ENCODE measurements around the gene MTREX.
A peak's percentile ranks its signal among the peaks of the same experiment; 100 is the strongest.

MTREX gene

DNA sequence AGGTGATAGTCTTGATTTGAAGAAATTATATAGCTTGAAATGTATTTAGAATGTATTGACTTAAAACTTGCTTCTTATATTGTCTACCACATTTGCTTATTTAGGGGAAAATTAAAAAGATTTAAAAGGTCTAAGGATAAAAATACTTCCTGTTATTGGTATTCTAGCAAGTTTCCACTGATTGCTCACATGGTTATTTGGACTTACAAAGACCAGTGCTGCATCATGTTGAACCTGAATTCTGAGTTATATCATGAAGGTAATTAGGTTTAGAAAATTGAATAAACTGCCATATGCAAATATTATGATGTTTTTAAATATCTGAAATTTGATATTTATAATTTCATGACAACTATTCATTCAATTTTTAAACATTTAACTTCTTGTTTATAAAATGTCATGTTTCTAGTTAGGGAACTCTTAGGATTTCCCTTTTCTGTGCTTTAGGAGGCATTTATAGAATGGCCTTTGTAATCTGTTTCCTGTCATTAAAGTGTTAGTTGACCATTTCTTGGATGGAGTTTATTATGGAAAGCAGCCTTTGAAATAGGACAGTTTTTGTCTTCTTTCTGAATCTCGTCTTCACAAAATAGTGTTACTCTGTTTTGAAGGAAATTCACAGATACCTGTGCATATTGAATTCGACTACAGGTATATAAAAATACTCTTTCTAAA, 85.8 kb downstream of the MTREX start:
- TF ChIP-seq, protein P1, sequence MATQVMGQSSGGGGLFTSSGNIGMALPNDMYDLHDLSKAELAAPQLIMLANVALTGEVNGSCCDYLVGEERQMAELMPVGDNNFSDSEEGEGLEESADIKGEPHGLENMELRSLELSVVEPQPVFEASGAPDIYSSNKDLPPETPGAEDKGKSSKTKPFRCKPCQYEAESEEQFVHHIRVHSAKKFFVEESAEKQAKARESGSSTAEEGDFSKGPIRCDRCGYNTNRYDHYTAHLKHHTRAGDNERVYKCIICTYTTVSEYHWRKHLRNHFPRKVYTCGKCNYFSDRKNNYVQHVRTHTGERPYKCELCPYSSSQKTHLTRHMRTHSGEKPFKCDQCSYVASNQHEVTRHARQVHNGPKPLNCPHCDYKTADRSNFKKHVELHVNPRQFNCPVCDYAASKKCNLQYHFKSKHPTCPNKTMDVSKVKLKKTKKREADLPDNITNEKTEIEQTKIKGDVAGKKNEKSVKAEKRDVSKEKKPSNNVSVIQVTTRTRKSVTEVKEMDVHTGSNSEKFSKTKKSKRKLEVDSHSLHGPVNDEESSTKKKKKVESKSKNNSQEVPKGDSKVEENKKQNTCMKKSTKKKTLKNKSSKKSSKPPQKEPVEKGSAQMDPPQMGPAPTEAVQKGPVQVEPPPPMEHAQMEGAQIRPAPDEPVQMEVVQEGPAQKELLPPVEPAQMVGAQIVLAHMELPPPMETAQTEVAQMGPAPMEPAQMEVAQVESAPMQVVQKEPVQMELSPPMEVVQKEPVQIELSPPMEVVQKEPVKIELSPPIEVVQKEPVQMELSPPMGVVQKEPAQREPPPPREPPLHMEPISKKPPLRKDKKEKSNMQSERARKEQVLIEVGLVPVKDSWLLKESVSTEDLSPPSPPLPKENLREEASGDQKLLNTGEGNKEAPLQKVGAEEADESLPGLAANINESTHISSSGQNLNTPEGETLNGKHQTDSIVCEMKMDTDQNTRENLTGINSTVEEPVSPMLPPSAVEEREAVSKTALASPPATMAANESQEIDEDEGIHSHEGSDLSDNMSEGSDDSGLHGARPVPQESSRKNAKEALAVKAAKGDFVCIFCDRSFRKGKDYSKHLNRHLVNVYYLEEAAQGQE (IDR thresholded peaks at IDR 0.05; ENCODE audit: low read depth) = no peak
- TF ChIP-seq RAD21 (IDR thresholded peaks at IDR 0.05; ENCODE audit: low read depth) (no peak), CEBPB (IDR thresholded peaks at IDR 0.05) (no peak), FOXM1 (IDR thresholded peaks at IDR 0.05; ENCODE audit: borderline replicate concordance, low read depth) (no peak), EP300 (IDR thresholded peaks at IDR 0.05; ENCODE audit: borderline replicate concordance) (no peak)

DNA sequence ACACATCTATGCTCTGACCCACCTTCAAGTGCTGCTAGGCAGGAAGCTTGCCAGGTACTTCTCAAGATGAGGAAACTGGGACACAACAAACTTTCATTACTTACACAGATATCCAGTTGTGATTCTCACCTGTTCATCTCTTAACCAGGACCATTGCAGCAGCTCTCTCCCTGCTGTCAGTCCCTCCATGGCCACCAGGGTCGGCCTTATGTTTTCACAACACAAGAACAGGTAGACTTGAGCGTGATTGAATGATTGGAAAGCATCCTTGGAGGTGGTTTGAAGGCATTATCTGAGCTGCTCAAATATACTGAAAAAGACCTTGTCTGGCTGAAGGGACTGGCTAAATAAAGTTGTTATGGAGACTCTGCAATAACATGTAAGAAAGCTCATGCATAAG, 94.4 kb downstream of the MTREX start:
- TF ChIP-seq EP300 (IDR thresholded peaks at IDR 0.05; ENCODE audit: borderline replicate concordance) = no peak
- no peak for TF ChIP-seq CREB1 (IDR thresholded peaks at IDR 0.05; ENCODE audit: low read depth)
- TF ChIP-seq, protein P1 (IDR thresholded peaks at IDR 0.05; ENCODE audit: low read depth) = no peak
- TF ChIP-seq EGR1 (IDR thresholded peaks at IDR 0.05) = no peak
- TF ChIP-seq YY1 (IDR thresholded peaks at IDR 0.05; ENCODE audit: low read depth) = no peak
- TF ChIP-seq TCF12 (IDR thresholded peaks at IDR 0.05; ENCODE audit: low read depth) = no peak
- no peak for TF ChIP-seq NFIC (IDR thresholded peaks at IDR 0.05)
- TF ChIP-seq FOXM1 (IDR thresholded peaks at IDR 0.05; ENCODE audit: borderline replicate concordance, low read depth) = no peak
- TF ChIP-seq, protein P2, sequence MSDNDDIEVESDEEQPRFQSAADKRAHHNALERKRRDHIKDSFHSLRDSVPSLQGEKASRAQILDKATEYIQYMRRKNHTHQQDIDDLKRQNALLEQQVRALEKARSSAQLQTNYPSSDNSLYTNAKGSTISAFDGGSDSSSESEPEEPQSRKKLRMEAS (IDR thresholded peaks at IDR 0.05) = no peak
- TF ChIP-seq ZBTB7A (IDR thresholded peaks at IDR 0.05; ENCODE audit: low read depth) = no peak
- TF ChIP-seq TEAD4 (IDR thresholded peaks at IDR 0.05) = no peak
- TF ChIP-seq RAD21 (IDR thresholded peaks at IDR 0.05; ENCODE audit: low read depth) = no peak
- TF ChIP-seq, protein P3, sequence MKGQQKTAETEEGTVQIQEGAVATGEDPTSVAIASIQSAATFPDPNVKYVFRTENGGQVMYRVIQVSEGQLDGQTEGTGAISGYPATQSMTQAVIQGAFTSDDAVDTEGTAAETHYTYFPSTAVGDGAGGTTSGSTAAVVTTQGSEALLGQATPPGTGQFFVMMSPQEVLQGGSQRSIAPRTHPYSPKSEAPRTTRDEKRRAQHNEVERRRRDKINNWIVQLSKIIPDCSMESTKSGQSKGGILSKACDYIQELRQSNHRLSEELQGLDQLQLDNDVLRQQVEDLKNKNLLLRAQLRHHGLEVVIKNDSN (IDR thresholded peaks at IDR 0.05) = no peak
- TF ChIP-seq TAF1 (IDR thresholded peaks at IDR 0.05; ENCODE audit: low read depth) = no peak
- no peak for TF ChIP-seq CEBPB (IDR thresholded peaks at IDR 0.05)

DNA sequence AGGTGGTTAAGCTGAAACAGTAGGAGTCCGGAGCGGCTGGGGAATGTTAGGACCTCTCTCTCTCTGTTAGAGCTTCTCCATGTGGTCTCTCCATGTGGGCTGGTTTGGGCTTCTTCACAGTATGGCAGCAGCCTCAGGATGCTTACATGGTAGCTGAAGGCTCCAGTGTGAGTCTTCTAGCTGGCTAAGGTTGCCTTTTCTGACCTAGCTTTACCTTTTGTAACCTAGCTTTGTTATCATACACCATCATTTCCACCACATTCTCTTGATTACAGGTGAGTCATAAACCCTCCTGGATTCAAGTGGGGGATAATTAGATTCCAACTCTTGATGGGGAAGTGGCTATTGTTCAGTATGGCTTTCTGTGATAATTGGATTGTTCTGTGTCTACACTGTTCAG, 98.5 kb downstream of the MTREX start:
- no peak for TF ChIP-seq RAD21 (IDR thresholded peaks at IDR 0.05; ENCODE audit: low read depth)
- TF ChIP-seq ZBTB7A (IDR thresholded peaks at IDR 0.05; ENCODE audit: low read depth) = no peak
- TF ChIP-seq, protein P2 (IDR thresholded peaks at IDR 0.05) = no peak
- no peak for TF ChIP-seq TEAD4 (IDR thresholded peaks at IDR 0.05)
- TF ChIP-seq, protein P1 (IDR thresholded peaks at IDR 0.05; ENCODE audit: low read depth) = no peak

DNA sequence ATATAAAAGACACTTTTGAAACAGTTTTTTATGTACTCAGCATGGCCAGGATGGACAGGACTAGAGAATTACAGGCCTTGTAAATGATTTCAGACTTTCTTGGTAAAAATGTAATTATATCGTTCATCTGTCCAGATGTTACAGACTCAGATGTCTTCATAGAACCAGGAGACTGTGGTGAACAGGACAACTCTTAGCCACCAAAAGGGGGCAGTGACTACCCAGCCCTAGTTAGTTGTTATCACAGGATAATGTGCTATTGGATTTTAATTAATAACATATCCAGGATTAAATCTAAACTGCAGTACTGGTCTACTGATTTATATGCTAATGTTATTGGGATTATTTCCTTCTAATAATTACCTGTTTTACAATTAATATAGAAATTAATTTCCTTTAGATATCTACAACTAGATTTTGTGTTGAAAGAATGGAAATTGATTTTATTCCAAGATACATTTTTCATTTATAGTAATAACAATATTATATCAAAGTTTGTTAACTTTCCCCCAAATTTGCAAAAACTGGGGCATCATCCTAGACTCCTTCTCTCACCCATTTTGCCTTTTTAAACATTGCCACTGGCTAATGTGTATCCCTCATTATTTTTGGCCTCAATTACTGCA, 99.4 kb downstream of the MTREX start:
- TF ChIP-seq FOXM1 (IDR thresholded peaks at IDR 0.05; ENCODE audit: borderline replicate concordance, low read depth) (no peak), RAD21 (IDR thresholded peaks at IDR 0.05; ENCODE audit: low read depth) (peak; percentile 63)

DNA sequence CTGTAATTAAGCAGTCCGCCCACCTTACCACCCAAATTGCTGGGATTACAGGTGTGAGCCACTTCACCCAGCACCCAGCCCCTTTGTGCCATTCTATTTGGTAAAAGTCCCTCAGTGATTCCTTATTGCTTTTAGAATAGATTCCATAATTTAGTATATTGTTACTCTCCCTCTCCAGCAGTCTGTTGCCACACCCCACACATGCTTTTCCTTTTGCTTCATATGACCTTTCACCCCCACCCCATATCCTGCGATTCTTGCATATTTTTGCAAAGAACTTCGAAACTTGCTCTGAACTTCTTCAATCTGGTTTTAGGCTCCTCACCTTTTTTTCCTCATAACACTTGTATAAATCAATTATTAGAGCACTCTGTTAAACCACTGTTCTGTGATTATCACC, 100.2 kb downstream of the MTREX start:
- TF ChIP-seq FOXM1 (IDR thresholded peaks at IDR 0.05; ENCODE audit: borderline replicate concordance, low read depth) (no peak), CREB1 (IDR thresholded peaks at IDR 0.05; ENCODE audit: low read depth) (no peak), NFIC (IDR thresholded peaks at IDR 0.05) (no peak), EP300 (IDR thresholded peaks at IDR 0.05; ENCODE audit: borderline replicate concordance) (no peak), TEAD4 (IDR thresholded peaks at IDR 0.05) (no peak), EGR1 (IDR thresholded peaks at IDR 0.05) (no peak), TCF12 (IDR thresholded peaks at IDR 0.05; ENCODE audit: low read depth) (no peak), RAD21 (IDR thresholded peaks at IDR 0.05; ENCODE audit: low read depth) (no peak), ZBTB7A (IDR thresholded peaks at IDR 0.05; ENCODE audit: low read depth) (no peak), CEBPB (IDR thresholded peaks at IDR 0.05) (no peak), YY1 (IDR thresholded peaks at IDR 0.05; ENCODE audit: low read depth) (no peak), TAF1 (IDR thresholded peaks at IDR 0.05; ENCODE audit: low read depth) (no peak)
- TF ChIP-seq, protein P2 (IDR thresholded peaks at IDR 0.05) = no peak
- TF ChIP-seq, protein P3 (IDR thresholded peaks at IDR 0.05) = no peak
